ENCODE data around the gene CDK17. TPM values are rescaled to one million over a fixed set of nuclear protein-coding genes. Genes with fewer than 3 reads are reported as not detected.

Gene CDK17
- total and polyA plus RNA-seq, 8 donors: 32.1 to 67.9 (median 53.2) TPM

- intact Hi-C loops (cut with DNase I): no loop called here
- ATAC-seq: no peak
Measured at GRCh38 chr12:96327889-96328288, 72.3 kb downstream of the CDK17 start.

GRCh38 chr12:96327346-96327745 is 72.9 kb downstream of the CDK17 start:
- Histone ChIP-seq H3K4me1 (peaks cover 0 to 10% of the 10 kb centered on the region in 2 donors), H3K27ac (no peak overlapping the region), H3K9me3 (no peaks in the 10 kb centered on the region), H3K36me3 (peaks cover under 1 to 24% of the 10 kb centered on the region in 2 donors), H3K27me3 (no peaks in the 10 kb centered on the region), H3K4me3 (no peak overlapping the region)
- ATAC-seq: no peak
- DNase-seq: no peak
- TF ChIP-seq CTCF (IDR thresholded peaks at IDR 0.05): no peak
- intact Hi-C loops (cut with DNase I): no loop called here

More at GRCh38 chr12:96327889-96328288, 72.3 kb downstream of the CDK17 start:
- peaks cover 0 to 19% of the 10 kb centered on the region in 2 donors for H3K36me3 ChIP-seq
- TF ChIP-seq CTCF (IDR thresholded peaks at IDR 0.05): no peak
- H3K9me3 ChIP-seq: no peaks in the 10 kb centered on the region
- H3K4me3 ChIP-seq: no peak overlapping the region
- peaks cover 0 to 10% of the 10 kb centered on the region in 2 donors for H3K4me1 ChIP-seq
- DNase-seq: no peak
- H3K27ac ChIP-seq: no peak overlapping the region
- no peaks in the 10 kb centered on the region for H3K27me3 ChIP-seq

- DNase-seq (no peak), ATAC-seq (no peak)
- Histone ChIP-seq H3K27me3 (no peaks in the 10 kb centered on the region), H3K9me3 (no peaks in the 10 kb centered on the region), H3K27ac (no peak overlapping the region), H3K4me3 (no peak overlapping the region), H3K4me1 (peaks cover 0 to 6% of the 10 kb centered on the region in 2 donors), H3K36me3 (peaks cover 4 to 30% of the 10 kb centered on the region in 2 donors)
- intact Hi-C loops (cut with DNase I): no loop called here
- no peak for TF ChIP-seq CTCF (IDR thresholded peaks at IDR 0.05)
Measured at GRCh38 chr12:96326628-96327227, 73.5 kb downstream of the CDK17 start.

GRCh38 chr12:96323906-96324305 is 76.3 kb downstream of the CDK17 start:
- Histone ChIP-seq H3K4me3 (no peak overlapping the region), H3K36me3 (peaks cover 4 to 19% of the 10 kb centered on the region in 2 donors), H3K9me3 (no peaks in the 10 kb centered on the region), H3K27me3 (no peaks in the 10 kb centered on the region), H3K4me1 (no peaks in the 10 kb centered on the region), H3K27ac (no peak overlapping the region)
- DNase-seq: no peak
- intact Hi-C loops (cut with DNase I): no loop called here
- ATAC-seq: no peak
- TF ChIP-seq CTCF (IDR thresholded peaks at IDR 0.05): no peak

- Histone ChIP-seq H3K27ac (no peak overlapping the region), H3K27me3 (no peaks in the 10 kb centered on the region), H3K36me3 (peaks cover 4 to 19% of the 10 kb centered on the region in 2 donors), H3K9me3 (no peaks in the 10 kb centered on the region), H3K4me1 (no peaks in the 10 kb centered on the region), H3K4me3 (no peak overlapping the region)
- TF ChIP-seq CTCF (IDR thresholded peaks at IDR 0.05): no peak
- intact Hi-C loops (cut with DNase I): no loop called here
- ATAC-seq (no peak), DNase-seq (no peak)
Measured at GRCh38 chr12:96322720-96323119, 77.5 kb downstream of the CDK17 start.
